AG10803 (cell line): ENCODE results near the gene ALG9.
A peak's percentile ranks its signal among the peaks of the same experiment; 100 is the strongest.

ENCODE experiments used
- DNase-seq: peaks from one replicate; pipeline ENCODE4 v3.0.0; 2010; ENCODE audit warnings: low read depth
- H3K4me3 ChIP-seq: 2 replicates; pipeline ENCODE4 v1.5.1; 2011; ENCODE audit warnings: mild to moderate bottlenecking, low read length, control low read depth
- TF ChIP-seq, protein P1 (sequence below): conservative IDR thresholded peaks from 2 replicates; pipeline ENCODE4 v1.5.1; 2011; ENCODE audit warnings: mild to moderate bottlenecking, low read length, control low read depth, inconsistent platforms

Gene ALG9

DNA sequence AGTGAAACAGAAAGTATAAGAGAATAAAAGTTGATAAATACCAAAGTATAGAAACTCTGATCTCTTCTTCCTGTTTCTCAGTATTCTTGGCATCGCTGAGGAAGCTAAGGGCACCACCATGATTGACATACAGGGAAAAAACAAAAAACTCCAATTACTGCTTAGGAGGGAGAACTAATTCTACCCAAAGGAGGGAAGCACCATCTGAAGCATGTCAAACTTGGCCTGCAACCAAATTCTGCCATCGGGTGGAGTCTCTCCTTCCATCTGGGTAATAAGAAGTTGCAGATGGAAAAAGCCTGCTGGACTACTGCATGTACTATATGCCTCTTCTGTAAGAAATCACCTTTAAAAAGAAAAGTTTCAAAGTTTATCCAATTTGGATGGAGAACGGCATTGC lies 74.7 kb downstream of the ALG9 start:
- peak; percentile 57 for DNase-seq
- no peak overlapping the region for H3K4me3 ChIP-seq
- TF ChIP-seq, protein P1, sequence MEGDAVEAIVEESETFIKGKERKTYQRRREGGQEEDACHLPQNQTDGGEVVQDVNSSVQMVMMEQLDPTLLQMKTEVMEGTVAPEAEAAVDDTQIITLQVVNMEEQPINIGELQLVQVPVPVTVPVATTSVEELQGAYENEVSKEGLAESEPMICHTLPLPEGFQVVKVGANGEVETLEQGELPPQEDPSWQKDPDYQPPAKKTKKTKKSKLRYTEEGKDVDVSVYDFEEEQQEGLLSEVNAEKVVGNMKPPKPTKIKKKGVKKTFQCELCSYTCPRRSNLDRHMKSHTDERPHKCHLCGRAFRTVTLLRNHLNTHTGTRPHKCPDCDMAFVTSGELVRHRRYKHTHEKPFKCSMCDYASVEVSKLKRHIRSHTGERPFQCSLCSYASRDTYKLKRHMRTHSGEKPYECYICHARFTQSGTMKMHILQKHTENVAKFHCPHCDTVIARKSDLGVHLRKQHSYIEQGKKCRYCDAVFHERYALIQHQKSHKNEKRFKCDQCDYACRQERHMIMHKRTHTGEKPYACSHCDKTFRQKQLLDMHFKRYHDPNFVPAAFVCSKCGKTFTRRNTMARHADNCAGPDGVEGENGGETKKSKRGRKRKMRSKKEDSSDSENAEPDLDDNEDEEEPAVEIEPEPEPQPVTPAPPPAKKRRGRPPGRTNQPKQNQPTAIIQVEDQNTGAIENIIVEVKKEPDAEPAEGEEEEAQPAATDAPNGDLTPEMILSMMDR = no peak

DNA sequence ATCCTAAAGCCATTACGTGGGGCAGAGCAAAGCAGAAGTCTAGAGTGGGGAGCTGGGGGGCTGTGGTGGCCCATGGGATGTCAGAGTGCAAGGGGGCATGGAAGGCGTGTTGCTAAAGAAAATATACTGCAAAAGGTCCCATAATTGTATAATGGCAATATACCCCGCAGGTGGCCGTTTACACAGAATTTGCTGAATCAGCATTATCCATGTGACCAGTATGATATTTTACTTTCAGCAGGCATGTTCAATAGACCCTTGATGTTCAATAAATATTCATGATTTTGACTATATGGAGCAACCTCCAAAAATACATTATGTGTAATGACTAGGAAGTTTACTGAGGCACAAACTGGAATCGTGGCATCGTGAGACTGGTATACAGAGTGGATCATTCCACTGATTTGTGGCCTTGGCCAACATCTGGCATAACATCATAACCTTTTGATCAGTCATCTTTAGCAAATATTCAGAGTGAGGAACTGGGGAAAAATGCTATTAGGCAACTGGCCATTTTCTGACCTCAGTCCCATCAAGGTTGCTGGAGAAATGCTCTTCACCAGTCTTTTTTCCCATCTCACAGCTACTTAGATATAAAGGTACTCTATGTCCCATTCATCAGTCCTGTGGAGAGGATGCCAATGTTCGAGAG lies 75.9 kb downstream of the ALG9 start:
- TF ChIP-seq, protein P1 = no peak
- no peak overlapping the region for H3K4me3 ChIP-seq
- DNase-seq = peak; percentile 93

DNA sequence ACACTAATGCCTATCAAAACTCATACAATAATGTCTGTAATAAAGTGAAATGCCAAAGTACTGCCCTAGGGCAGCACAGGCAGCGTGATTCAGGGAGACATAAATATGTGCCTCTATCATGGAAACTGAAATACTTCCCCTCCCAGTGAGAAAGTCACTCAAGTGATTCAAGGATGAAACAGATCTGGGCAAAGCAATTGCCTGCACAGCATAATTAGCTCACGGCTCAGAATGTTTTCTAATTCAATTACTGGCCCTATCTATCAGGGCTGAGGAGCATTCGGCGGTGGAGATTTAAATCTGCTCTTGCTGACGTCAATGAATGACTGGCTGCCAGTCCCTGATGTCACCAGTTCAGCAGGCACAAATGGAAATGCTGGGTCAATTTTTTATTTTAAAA lies 77.5 kb downstream of the ALG9 start:
- no peak overlapping the region for H3K4me3 ChIP-seq
- TF ChIP-seq, protein P1 = no peak
- DNase-seq = peak; percentile 79

DNA sequence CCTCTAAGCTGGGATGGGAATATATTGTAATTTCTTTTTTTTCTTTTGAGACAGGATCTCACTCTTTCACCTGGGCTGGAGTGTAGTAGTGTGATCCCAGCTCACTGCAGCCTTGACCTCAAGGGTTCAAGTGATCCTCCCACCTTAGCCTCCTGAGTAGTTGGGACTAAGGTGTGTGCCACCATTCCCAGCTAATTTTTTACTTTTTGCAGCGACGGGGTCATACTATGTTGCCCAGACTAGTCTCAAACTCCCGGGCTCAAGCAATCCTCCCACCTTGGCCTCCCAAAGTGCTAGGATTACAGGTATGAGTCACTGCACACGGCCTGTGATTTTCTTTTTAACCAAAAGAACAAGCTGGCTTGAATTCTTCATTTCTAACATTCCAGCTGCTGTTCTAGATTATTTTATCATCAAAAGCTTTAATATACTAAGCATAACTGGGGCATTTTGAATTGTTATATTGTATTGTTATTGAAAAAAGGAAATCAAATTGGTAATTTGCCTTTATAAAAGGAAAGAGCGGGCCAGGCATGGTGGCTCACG lies 78.4 kb downstream of the ALG9 start:
- DNase-seq = no peak
- TF ChIP-seq, protein P1 = no peak
- H3K4me3 ChIP-seq = no peak overlapping the region

DNA sequence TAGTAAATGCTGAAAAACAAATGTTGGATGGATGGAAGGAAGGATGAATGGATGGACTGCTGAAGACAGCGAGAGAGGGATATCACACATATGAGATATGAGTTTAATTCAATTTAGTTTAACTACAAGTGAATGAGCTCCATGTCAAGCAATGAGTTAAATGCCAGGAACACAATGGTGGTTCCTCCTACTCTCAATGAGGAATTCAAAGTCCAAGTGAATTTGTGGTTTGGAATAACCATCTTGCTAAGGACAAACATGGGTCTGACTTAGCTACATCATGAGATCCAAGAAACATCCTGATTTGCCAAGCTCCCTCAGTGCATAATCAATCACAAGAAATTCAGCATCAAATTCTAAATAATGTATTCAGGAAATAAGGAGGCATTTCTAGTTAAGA lies 79.1 kb downstream of the ALG9 start:
- TF ChIP-seq, protein P1 = no peak
- no peak for DNase-seq
- H3K4me3 ChIP-seq = no peak overlapping the region

DNA sequence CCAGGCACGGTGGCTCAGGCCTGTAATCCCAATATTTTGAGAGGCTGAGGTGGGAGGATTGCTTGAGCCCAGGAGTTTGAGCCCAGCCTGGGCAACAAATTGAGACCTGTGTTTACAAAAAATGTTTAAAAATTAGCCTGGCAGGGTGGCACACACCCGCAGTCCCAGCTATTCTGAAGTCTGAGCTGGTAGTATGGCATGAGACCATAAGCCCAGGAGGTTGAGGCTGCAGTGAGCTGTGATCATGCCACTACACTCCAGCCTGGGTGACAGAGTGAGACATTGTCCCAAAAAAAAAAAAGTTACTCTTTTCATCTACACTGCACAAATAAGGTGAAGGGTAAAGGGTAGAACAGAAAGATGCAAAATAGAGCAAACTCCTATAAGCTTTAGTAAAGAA lies 82.9 kb downstream of the ALG9 start:
- DNase-seq = no peak
- TF ChIP-seq, protein P1 = no peak
- no peak overlapping the region for H3K4me3 ChIP-seq

DNA sequence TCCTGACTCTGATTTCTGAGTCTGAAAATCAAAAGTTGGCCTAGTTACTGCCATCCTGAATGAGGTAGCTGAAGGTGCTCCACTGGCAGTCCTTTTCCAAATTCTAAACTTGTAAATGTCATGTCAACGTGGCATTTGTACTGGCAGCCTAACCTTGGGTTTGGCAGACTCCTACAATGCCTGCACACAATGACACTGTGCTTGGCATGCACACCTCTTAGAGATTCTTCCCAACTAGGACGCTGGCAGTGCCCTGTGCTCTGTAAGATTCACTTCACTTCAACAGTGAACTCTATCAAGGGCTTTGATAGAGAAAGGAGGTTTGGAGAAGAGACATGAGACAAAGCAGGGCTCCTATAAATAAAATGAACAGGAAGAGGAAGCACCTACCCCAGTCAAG lies 83.3 kb downstream of the ALG9 start:
- H3K4me3 ChIP-seq = no peak overlapping the region
- TF ChIP-seq, protein P1 = no peak
- no peak for DNase-seq
